Dermis blood vessel endothelial cell (primary cell): Measurements from ENCODE around the gene SYCE1L. TPM values are rescaled to one million over a fixed set of nuclear protein-coding genes. Genes with fewer than 3 reads are reported as not detected.
"Not testable (repeated sequence)": the region's sequence is repeated elsewhere in the genome, so short reads cannot be mapped to it uniquely, and the experiment has no call there.

Source experiments
- DNase-seq: peaks from one replicate; pipeline ENCODE4 v3.0.0; 2010
- total RNA-seq: library from RNA; depleted of rRNA; stranded (reverse); fragments of >200 nt; gene quantifications from 2 replicates; pipeline ENCODE4 v1.2.3, GENCODE V29; 2014

Gene SYCE1L
- total RNA-seq: 3.0 and 3.4 TPM in 2 replicates

DNA sequence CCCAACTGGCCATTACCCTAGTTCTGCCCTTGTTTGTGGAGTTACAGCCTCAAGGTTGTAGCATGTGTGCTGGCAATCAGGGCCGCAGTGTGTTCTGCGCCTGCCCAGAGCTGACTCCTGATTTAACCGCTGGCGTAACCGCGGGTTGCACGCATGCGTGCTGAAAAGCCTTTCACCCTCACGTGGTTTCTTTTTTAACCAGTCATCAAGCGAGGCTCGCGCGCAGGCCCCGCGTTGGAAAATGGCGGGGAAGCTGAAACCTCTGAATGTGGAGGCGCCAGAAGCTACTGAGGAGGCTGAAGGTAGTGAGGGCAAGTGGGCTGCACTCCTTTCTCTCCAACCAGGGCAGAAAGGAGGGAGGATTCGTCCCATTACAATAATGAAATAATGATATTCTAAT is at the start of gene SYCE1L:
Gene SYCE1L, plus strand, starts transcription at position 198 of the 400 bp plus-strand sequence. Its CDS starts 44 bp downstream, at position 242.
- no peak for DNase-seq

GRCh38 chr16:77157346-77158058 is 41.7 kb upstream of the SYCE1L start:
- no peak for DNase-seq

GRCh38 chr16:77158293-77158692 is 40.9 kb upstream of the SYCE1L start:
- no peak for DNase-seq

- no peak for DNase-seq
These were observed 34.2 kb upstream of the SYCE1L start for GRCh38 chr16:77165006-77165405.

GRCh38 chr16:77165536-77166236 is 33.5 kb upstream of the SYCE1L start:
- DNase-seq: not testable (repeated sequence)

DNA sequence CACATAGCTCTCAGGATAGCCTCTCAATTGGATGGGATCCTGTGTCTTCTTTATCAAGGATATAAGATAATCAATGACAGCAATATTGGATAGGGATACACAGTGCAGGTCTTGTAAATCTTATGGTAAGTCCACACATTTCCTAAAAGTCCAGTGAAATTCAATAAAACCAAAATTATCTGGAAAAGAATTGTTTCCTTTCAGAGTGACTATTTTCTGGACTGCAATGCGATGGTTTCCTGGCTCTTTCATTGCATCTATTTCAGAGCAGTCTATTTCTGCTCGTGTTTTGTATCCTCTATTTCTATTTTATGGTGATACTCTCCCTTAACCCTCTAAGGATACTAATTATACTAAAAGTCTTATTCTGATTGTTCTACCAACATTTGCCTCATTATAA is 32.5 kb upstream of the SYCE1L start:
- no peak for DNase-seq

GRCh38 chr16:77168901-77169300 is 30.3 kb upstream of the SYCE1L start:
- no peak for DNase-seq

GRCh38 chr16:77169650-77170236 is 29.5 kb upstream of the SYCE1L start:
- peak; percentile 82 for DNase-seq

GRCh38 chr16:77170805-77171204 is 28.4 kb upstream of the SYCE1L start:
- DNase-seq: no peak

DNA sequence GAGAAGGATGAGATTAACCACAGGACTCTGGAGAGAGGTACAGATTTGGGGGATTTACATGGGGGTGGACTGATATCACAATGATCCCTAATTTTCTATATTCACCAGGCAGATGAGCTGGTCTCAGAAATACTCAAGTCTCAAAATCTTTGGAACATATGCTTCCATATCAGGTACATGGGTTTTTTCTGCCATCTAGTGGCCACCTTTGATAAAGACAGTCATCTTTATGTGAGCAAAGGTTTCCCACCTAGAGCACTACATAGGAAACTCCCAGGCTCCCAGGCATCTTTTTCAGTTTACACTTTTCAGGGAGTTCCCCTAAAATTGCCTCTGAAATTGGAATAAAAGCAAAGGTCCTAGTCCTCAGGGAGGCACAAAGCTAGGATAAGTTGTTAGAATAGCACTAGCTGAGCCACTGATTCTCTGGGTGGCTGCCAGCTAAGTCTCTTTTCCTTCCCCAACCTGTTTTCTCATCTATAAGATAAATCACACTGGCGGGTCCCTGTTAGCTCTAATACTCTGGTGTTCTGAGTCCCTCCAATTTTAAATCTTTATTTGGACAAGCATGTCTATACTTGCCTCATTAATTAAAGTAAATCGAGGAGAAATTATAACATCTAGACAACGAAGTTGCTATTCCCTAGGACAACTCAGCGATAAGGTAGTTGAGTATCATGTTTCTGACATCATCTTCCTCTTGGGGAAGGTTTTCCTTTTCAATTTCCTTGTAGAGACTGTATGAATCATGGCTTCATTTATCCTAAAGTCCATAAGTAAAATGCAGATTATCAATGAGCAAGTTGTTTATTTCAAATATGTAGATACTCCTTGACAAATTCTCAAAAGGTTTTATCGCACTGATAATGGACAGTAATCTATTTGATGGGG is 27.2 kb upstream of the SYCE1L start:
- peak; percentile 86 for DNase-seq

GRCh38 chr16:77172951-77173350 is 26.3 kb upstream of the SYCE1L start:
- peak; percentile 94 for DNase-seq

DNA sequence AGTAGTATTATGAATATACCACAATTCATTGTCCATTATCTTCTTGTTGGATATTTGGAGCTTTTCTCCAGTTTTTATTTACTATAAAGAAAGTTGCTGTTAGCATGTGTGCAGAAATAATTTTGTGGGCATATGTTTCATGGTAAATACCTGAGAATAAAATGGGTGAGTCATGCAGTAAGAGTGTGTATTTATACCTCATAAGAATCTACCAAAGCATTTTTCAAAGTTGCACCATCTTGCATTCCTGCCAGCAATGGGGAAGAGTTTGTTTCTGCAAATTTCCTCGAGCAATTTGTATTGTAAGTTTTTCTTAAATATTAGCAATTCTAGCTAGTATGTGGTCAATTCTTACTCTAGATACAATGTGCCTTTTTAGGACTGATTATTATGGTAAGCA is 16.1 kb upstream of the SYCE1L start:
- no peak for DNase-seq

DNA sequence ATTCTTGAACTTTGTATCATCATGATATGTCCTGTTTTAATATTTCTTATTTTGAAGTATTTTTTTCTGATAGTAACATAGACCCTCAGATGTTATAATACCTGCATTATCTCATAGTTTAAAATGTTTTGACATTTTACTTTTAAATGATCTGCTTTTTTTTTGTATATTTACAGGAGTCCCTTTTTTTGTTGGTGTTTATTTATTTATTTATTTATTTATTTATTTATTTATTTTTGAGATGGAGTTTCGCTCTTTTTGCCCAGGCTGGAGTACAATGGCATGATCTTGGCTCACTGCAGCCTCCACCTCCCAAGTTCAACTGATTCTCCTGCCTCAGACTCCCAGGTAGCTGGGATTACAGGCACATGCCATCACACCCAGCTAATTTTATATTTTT is 12.9 kb upstream of the SYCE1L start:
- DNase-seq: not testable (repeated sequence)

DNA sequence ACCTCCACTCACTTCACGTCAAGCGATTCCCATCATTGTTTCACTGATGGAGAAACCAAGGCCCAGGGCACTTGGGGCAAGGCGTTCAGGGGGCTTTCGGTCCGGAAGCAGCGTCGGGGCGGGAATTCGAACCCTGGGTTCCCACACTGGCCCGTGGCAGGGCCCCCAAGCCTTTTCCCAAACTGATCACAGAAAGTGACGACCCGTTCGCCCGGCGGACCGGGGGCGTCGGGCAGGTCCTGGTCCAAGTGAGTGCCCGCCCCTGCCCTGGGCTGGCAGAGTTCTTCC is 9.1 kb upstream of the SYCE1L start:
- DNase-seq: no peak

DNA sequence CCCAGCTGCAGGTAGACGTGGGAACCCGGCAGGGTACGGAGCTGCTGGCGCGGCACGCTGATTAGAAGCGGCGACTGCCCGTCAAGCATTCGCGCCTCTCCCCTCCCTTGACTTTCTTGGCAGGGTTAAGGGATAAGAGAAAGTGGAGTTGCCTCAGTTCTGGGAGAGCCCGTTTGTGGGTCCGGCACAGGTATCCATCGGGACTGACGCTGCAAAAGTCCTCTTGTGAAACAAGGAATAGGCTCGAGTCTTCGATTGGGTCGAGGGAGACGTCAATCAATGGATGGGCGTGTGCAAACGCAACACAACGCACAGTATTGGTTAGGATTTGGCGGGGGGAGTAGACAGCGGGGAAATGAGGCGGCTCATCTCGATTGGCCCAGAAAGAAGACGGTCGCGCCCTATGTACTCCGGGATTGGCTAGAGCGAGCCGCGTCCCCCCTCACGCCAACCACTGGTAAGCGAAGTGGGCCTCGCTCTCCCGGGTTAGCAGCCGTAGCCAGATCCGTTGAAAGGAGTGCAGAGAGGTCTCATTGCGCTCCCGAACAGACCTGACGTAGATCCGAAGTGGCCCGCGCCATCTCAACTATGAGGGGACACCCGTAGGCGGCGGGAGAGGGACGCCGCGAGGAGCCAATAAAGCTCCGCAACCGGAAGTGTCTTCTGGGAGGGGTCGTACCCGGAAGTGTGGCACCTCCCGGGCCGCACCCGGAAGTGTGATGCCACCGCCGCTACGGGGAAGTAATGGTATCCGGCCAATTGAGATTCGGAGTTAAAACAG is 8.5 kb upstream of the SYCE1L start, which contains the start of gene MON1B:
Gene MON1B, plus strand, starts transcription at position 713 of the 781 bp plus-strand sequence. CDS start 296 bp downstream, outside the sequence.
- DNase-seq: peak; percentile 99

DNA sequence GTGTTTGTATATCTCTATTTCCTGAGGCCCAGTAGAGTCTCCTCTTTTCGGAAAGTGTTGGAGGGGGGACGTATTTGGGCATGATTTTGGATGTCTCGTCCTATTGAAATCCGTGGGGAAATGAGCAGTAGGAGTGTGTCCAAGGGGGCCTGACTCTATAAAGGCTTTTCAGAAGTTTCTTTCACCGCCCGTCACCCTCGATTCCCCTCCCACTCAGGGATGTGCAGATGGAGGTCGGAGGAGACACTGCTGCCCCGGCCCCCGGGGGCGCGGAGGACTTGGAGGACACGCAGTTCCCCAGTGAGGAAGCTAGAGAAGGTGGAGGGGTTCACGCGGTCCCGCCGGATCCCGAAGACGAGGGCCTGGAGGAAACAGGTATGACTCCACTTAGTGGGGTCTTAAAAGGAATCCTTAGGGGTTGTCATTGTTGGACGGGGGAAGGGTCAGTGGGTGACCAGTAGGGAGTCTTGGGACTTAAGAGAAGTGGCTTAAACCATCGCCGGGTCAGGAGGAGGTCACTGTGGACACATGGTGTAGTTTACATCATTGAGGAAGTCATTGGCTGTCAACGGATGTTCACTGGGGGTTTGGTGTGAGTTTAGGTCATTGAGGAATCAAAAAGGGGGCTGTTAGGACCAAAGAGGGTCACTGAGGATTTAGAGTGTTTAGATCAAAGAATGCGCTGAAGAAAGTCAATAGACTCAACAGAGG is 7.8 kb upstream of the SYCE1L start:
- DNase-seq: peak; percentile 40

- DNase-seq: no peak
These were observed 5.8 kb upstream of the SYCE1L start for GRCh38 chr16:77193377-77193776.

GRCh38 chr16:77194295-77195231 is 4.6 kb upstream of the SYCE1L start:
- no peak for DNase-seq

- DNase-seq: no peak
These were observed 3.8 kb upstream of the SYCE1L start for GRCh38 chr16:77195411-77195810.

DNA sequence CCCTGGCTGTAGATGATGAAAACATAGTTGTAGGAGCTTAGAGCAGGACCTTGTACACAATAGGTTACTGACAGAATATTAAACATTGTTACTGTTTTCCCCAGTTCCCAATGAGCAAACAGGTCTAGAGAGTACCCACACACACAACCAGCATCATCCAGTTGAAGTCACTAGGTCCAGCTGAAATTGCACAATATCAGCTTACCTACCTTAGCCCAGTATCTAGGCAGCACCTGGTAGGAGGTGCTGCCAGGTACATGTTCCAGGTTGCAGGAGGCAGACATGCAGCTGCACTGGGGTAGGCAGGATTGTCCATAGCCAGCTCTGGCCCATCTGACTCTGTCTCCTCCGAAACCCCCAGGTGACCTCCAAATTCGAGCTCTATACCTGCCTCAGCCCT is 1.5 kb upstream of the SYCE1L start:
- DNase-seq: no peak
